Gastroesophageal sphincter (tissue), 3 donors: ENCODE measurements around the gene ATP2A1.

Source experiments
- POLR2A ChIP-seq, 2 donors: fragments of 450-650 bp; IDR thresholded peaks; one replicate each; pipeline ENCODE4 v1.6.1; 2017; ENCODE audit warnings: antibody characterized with exemption in 2 of 2, mild to moderate bottlenecking in 2 of 2, moderate library complexity in 1 of 2
- POLR2AphosphoS5 ChIP-seq: sonication (generic); formaldehyde crosslinking; IDR thresholded peaks from one replicate; pipeline ENCODE4 v1.6.1; 2017; ENCODE audit warnings: antibody characterized with exemption
- TF ChIP-seq, protein P1 (sequence below), 4 experiments: fragments of 200-600 bp in 2 of 4; fragments of 450-650 bp in 2 of 4; sonication (generic) in 1 of 4; IDR thresholded peaks; one replicate each; pipeline ENCODE4 v1.5.1; 2017 to 2019; ENCODE audit warnings: antibody characterized with exemption in 4 of 4, mild to moderate bottlenecking in 2 of 4, moderate library complexity in 2 of 4

DNA sequence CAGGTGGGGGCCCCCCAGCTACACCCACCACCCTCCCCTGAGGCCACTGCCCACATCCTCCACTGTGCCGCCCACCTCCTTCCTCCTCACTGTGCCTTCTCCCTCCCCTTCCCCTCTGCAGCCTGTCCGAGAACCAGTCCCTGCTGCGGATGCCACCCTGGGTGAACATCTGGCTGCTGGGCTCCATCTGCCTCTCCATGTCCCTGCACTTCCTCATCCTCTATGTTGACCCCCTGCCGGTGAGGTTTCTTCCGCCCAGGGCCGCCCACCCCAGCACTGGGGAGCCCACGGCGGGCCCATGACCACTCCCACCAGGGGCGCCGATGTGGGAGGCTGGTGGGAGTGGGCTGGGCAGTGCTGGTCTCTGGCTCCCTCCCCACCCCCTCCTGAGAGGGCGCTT lies 24.6 kb downstream of the ATP2A1 start:
- TF ChIP-seq, protein P1, sequence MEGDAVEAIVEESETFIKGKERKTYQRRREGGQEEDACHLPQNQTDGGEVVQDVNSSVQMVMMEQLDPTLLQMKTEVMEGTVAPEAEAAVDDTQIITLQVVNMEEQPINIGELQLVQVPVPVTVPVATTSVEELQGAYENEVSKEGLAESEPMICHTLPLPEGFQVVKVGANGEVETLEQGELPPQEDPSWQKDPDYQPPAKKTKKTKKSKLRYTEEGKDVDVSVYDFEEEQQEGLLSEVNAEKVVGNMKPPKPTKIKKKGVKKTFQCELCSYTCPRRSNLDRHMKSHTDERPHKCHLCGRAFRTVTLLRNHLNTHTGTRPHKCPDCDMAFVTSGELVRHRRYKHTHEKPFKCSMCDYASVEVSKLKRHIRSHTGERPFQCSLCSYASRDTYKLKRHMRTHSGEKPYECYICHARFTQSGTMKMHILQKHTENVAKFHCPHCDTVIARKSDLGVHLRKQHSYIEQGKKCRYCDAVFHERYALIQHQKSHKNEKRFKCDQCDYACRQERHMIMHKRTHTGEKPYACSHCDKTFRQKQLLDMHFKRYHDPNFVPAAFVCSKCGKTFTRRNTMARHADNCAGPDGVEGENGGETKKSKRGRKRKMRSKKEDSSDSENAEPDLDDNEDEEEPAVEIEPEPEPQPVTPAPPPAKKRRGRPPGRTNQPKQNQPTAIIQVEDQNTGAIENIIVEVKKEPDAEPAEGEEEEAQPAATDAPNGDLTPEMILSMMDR (IDR thresholded peaks at IDR 0.05) = no peak
- TF ChIP-seq POLR2A (IDR thresholded peaks at IDR 0.05) (no peak), POLR2AphosphoS5 (no peak)
